Psoas muscle (tissue), 8 donors: ENCODE data around the gene MAML2. TPM values are rescaled to one million over a fixed set of nuclear protein-coding genes. Genes with fewer than 3 reads are reported as not detected.

ENCODE experiments used
- ATAC-seq, 4 donors: fragments of 200-7000 bp; cut with Tn5 transposase; one replicate each; pipeline ENCODE4 v1.9.1; 2020; ENCODE audit warnings: moderate library complexity in 3 of 4, mild to moderate bottlenecking in 2 of 4
- DNase-seq, 2 donors: peaks; one replicate each; pipeline ENCODE4 v3.0.0-alpha.2; 2020
- H3K27ac ChIP-seq: fragments of 200-600 bp; one replicate; pipeline ENCODE4 v1.8.0; 2022
- H3K27me3 ChIP-seq, 3 donors: fragments of 200-600 bp in 1 of 3; one replicate each; pipeline versions ENCODE4 v1.6.1 to v1.8.0; 2013 to 2022; ENCODE audit warnings: low read length in 2 of 3, mild to moderate bottlenecking in 2 of 3, moderate library complexity in 1 of 3; ENCODE audit not compliant: insufficient read depth in 3 of 3
- H3K36me3 ChIP-seq, 2 donors: fragments of 200-600 bp in 1 of 2; one replicate each; pipeline versions ENCODE4 v1.6.1 to v1.8.0; 2013 to 2022; ENCODE audit warnings: low read depth in 1 of 2, mild to moderate bottlenecking in 1 of 2, moderate library complexity in 1 of 2; ENCODE audit not compliant: insufficient read depth in 1 of 2
- H3K4me1 ChIP-seq: fragments of 200-600 bp; one replicate; pipeline ENCODE4 v1.8.0; 2022
- H3K4me3 ChIP-seq: fragments of 200-600 bp; one replicate; pipeline ENCODE4 v1.8.0; 2022; ENCODE audit warnings: mild to moderate bottlenecking
- H3K9me3 ChIP-seq: fragments of 200-600 bp; one replicate; pipeline ENCODE4 v1.8.0; 2022
- WGBS, 3 donors: extraction: QIAGEN DNeasy Blood & Tissue Kit; methylation state at CpG; one replicate each; pipeline versions ENCODE4 v1.1.6 to v1.1.7; 2013; 5-methylcytosine and 5-hydroxymethylcytosine counted together
- intact Hi-C, 2 donors: fragments of 100-400 bp; cut with DNase I; formaldehyde crosslinking; loops; one replicate each; pipeline versions ENCODE4 v1.11.0 to v1.14.2; 2022
- polyA plus RNA-seq, 3 donors: library from polyadenylated mRNA; stranded (reverse); fragments of 200-250 nt; gene quantifications; one replicate each; pipeline ENCODE4 v1.2.3, GENCODE V29; 2013
- total RNA-seq, 4 donors: library from RNA; stranded (reverse); fragmentation: NEBNext Ultra II Directional in 2 of 4; extraction: Animal tissue kit (Norgen Biotek cat#: 25700) in 2 of 4; gene quantifications; one replicate each; pipeline versions ENCODE4 v1.2.1 to v1.2.4, GENCODE V29; 2021 to 2023
- TF ChIP-seq, protein P1 (sequence below): fragments of 200-600 bp; IDR thresholded peaks from one replicate; pipeline ENCODE4 v1.8.0; 2022; ENCODE audit warnings: antibody characterized with exemption
- donor health status: healthy with polysubstance abuse.
- donor health status: DM: no; HTN: no; CAD: no; lungs with moderate emphysema.
- donor health status: Bipolar disorder and iron deficiency.
- donor health status: healthy.
- donor health status: DM: yes; HTN: yes; CAD: no.
- donor health status: DM: no; HTN: no; CAD: no.
- donor health status: DM: no; HTN: no; CAD: no.
- donor health status: DM: yes; HTN: yes; CAD: no.

Gene MAML2
- total and polyA plus RNA-seq, 7 donors = 0.39 to 3.7 (median 1.5) TPM

GRCh38 chr11:96332126-96332771, 10.7 kb downstream of the MAML2 start:
- no peaks in the 10 kb centered on the region for H3K9me3 ChIP-seq
- no peak overlapping the region for H3K4me3 ChIP-seq
- DNase-seq = no peak
- WGBS, 3 donors = 68 to 70% (median 70%) methylated on average over 8 of the region's 8 CpGs
- H3K27me3 ChIP-seq = no peaks in the 10 kb centered on the region
- TF ChIP-seq, protein P1, sequence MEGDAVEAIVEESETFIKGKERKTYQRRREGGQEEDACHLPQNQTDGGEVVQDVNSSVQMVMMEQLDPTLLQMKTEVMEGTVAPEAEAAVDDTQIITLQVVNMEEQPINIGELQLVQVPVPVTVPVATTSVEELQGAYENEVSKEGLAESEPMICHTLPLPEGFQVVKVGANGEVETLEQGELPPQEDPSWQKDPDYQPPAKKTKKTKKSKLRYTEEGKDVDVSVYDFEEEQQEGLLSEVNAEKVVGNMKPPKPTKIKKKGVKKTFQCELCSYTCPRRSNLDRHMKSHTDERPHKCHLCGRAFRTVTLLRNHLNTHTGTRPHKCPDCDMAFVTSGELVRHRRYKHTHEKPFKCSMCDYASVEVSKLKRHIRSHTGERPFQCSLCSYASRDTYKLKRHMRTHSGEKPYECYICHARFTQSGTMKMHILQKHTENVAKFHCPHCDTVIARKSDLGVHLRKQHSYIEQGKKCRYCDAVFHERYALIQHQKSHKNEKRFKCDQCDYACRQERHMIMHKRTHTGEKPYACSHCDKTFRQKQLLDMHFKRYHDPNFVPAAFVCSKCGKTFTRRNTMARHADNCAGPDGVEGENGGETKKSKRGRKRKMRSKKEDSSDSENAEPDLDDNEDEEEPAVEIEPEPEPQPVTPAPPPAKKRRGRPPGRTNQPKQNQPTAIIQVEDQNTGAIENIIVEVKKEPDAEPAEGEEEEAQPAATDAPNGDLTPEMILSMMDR = no peak
- no peak for ATAC-seq
- H3K4me1 ChIP-seq = no peaks in the 10 kb centered on the region
- no peaks in the 10 kb centered on the region for H3K36me3 ChIP-seq
- no peak overlapping the region for H3K27ac ChIP-seq
- intact Hi-C loops = no loop called here

GRCh38 chr11:96331699-96332116, 11.3 kb downstream of the MAML2 start:
- WGBS, 3 donors = 83 to 92% (median 89%) methylated on average over 7 of the region's 7 CpGs
- Histone ChIP-seq H3K4me1 (no peaks in the 10 kb centered on the region), H3K27me3 (no peaks in the 10 kb centered on the region), H3K27ac (no peak overlapping the region), H3K4me3 (no peak overlapping the region), H3K9me3 (no peaks in the 10 kb centered on the region), H3K36me3 (no peaks in the 10 kb centered on the region)
- ATAC-seq (peak in 3 of 4 donors; percentile 46 to 68 (median 53)), DNase-seq (no peak)
- TF ChIP-seq, protein P1 = no peak
- intact Hi-C loops = no loop called here

- Histone ChIP-seq H3K4me3 (no peak overlapping the region), H3K27ac (no peak overlapping the region), H3K36me3 (no peaks in the 10 kb centered on the region), H3K4me1 (no peaks in the 10 kb centered on the region), H3K27me3 (no peaks in the 10 kb centered on the region), H3K9me3 (no peaks in the 10 kb centered on the region)
- TF ChIP-seq, protein P1 = no peak
- intact Hi-C loops = no loop called here
- 95 to 97% (median 97%) methylated on average over 4 of the region's 4 CpGs for WGBS, 3 donors
- ATAC-seq (no peak), DNase-seq (no peak)
Observed at GRCh38 chr11:96330511-96330859, 12.5 kb downstream of the MAML2 start.

- no peak for ATAC-seq
- no peaks in the 10 kb centered on the region for H3K9me3 ChIP-seq
- H3K4me3 ChIP-seq = no peak overlapping the region
- no peaks in the 10 kb centered on the region for H3K4me1 ChIP-seq
- 69 to 72% (median 71%) methylated on average over 3 of the region's 3 CpGs for WGBS, 3 donors
- no peaks in the 10 kb centered on the region for H3K36me3 ChIP-seq
- DNase-seq = no peak
- H3K27me3 ChIP-seq = no peaks in the 10 kb centered on the region
- TF ChIP-seq, protein P1 = no peak
- intact Hi-C loops = no loop called here
- no peak overlapping the region for H3K27ac ChIP-seq
Observed at GRCh38 chr11:96329855-96330510, 13.0 kb downstream of the MAML2 start.
